A549 (cell line): Measurements from ENCODE around the gene TMEM117.

Source experiments
- CTCF ChIP-seq: fragments of >200 bp; sonication (Bioruptor Twin); formaldehyde crosslinking; IDR thresholded peaks from 3 replicates; pipeline ENCODE4 v1.5.1; 2016
- MAX ChIP-seq: IDR thresholded peaks from 2 replicates; pipeline ENCODE4 v1.6.1; 2012
- MYC ChIP-seq: IDR thresholded peaks from 2 replicates; pipeline ENCODE4 v1.6.1; 2012; ENCODE audit warnings: mild to moderate bottlenecking, inconsistent platforms, low read length, improper control_type of control experiment, borderline replicate concordance
- POLR2A ChIP-seq: IDR thresholded peaks from 2 replicates; pipeline ENCODE4 v1.6.1; 2012; ENCODE audit warnings: mild to moderate bottlenecking, low read length
- USF2 ChIP-seq: fragments of 450-650 bp; IDR thresholded peaks from 2 replicates; pipeline ENCODE4 v1.6.1; 2014; ENCODE audit warnings: antibody characterized with exemption
- ZSCAN20 ChIP-seq: fragments of 250-450 bp; sonication (Bioruptor Pico); IDR thresholded peaks from 2 replicates; pipeline ENCODE4 v1.8.0; 2022; ENCODE audit warnings: mild to moderate bottlenecking, moderate library complexity

GRCh38 chr12:43895580-43896206 lies 59.8 kb downstream of the TMEM117 start:
- no peak for TF ChIP-seq USF2
- TF ChIP-seq CTCF: no peak
- no peak for TF ChIP-seq ZSCAN20 (CRISPR knock-in tag)
- no peak for TF ChIP-seq MAX
- no peak for TF ChIP-seq POLR2A
- TF ChIP-seq MYC: no peak
